Gastrocnemius medialis (tissue), 4 donors: ENCODE measurements around the gene NAALADL1.

Experiments
- CTCF ChIP-seq, 5 experiments: fragments of 450-650 bp in 3 of 5; fragments of 200-600 bp in 2 of 5; sonication (generic) in 2 of 5; IDR thresholded peaks in 4 of 5; conservative IDR thresholded peaks in 1 of 5; 1 replicate in 4 of 5; 2 replicates in 1 of 5; pipeline ENCODE4 v1.5.1; 2016 to 2019; ENCODE audit warnings: antibody characterized with exemption in 5 of 5, mild to moderate bottlenecking in 3 of 5, moderate library complexity in 3 of 5
- POLR2A ChIP-seq, 2 donors: fragments of 450-650 bp; IDR thresholded peaks; one replicate each; pipeline ENCODE4 v1.6.1; 2017; ENCODE audit warnings: antibody characterized with exemption in 2 of 2, mild to moderate bottlenecking in 2 of 2, moderate library complexity in 2 of 2

GRCh38 chr11:65002706-65003105 lies 55.6 kb downstream of the NAALADL1 start:
- TF ChIP-seq CTCF (IDR thresholded peaks at IDR 0.05 in 4 of 5, conservative IDR thresholded peaks at IDR 0.05 in 1 of 5) (no peak), POLR2A (IDR thresholded peaks at IDR 0.05) (no peak)
